HUES6 (cell line): ENCODE data around the gene ALKBH3.

Experiments used
- H3K27ac ChIP-seq: 2 replicates; pipeline ENCODE4 v1.7.0; 2013; ENCODE audit warnings: low read depth, mild to moderate bottlenecking, low read length, inconsistent platforms
- H3K27me3 ChIP-seq: 2 replicates; pipeline ENCODE4 v1.6.1; 2013; ENCODE audit warnings: low read length; ENCODE audit not compliant: control insufficient read depth, insufficient read depth
- H3K36me3 ChIP-seq: 2 replicates; pipeline ENCODE4 v1.6.1; 2013; ENCODE audit warnings: low read length; ENCODE audit not compliant: control insufficient read depth, insufficient read depth
- H3K4me1 ChIP-seq: 2 replicates; pipeline ENCODE4 v1.6.1; 2013; ENCODE audit warnings: low read length; ENCODE audit not compliant: control insufficient read depth, insufficient read depth
- H3K4me3 ChIP-seq: 2 replicates; pipeline ENCODE4 v1.5.1; 2013; ENCODE audit warnings: low read depth, low read length
- H3K9ac ChIP-seq: one replicate; pipeline ENCODE4 v1.6.1; 2013; ENCODE audit warnings: mild to moderate bottlenecking, low read length
- H3K9me3 ChIP-seq: 2 replicates; pipeline ENCODE4 v1.6.1; 2013; ENCODE audit warnings: low read depth, low read length; ENCODE audit not compliant: control insufficient read depth, insufficient read depth

ALKBH3 gene

DNA sequence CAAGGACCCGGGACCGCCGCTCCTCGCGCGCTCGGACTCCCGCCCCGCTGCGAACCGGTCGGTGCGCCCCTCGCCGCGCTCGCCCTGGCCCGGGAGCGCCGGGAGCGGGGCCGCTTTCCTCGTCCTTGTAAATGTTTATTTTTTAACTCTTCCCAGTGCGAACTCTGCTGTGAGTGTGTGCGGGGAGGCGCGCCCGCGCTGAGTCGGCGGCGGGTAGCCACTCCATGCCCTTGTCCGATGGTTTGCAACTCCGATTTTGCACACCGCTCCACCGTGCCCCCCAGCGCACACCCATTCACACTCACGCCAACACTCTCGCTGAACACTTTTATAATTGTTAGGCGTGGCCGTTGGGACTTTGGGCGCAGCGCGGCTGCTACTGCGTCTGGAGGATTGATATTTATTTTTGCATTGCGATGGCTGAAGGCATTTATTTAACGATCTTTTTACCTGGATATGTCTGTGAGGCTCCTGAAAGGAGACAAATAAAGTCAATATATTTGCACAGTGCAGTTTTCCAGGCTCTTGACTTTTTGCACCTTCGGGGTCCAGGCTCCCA lies 62.8 kb downstream of the ALKBH3 start:
- no peak overlapping the region for H3K27ac ChIP-seq
- H3K4me3 ChIP-seq: peak overlapping the region; percentile 69
- H3K27me3 ChIP-seq: peaks cover 54% of the 10 kb centered on the region
- peaks cover 12% of the 10 kb centered on the region for H3K4me1 ChIP-seq
- peak overlapping the region; percentile 54 for H3K9ac ChIP-seq
- H3K9me3 ChIP-seq: no peaks in the 10 kb centered on the region
- H3K36me3 ChIP-seq: no peaks in the 10 kb centered on the region

DNA sequence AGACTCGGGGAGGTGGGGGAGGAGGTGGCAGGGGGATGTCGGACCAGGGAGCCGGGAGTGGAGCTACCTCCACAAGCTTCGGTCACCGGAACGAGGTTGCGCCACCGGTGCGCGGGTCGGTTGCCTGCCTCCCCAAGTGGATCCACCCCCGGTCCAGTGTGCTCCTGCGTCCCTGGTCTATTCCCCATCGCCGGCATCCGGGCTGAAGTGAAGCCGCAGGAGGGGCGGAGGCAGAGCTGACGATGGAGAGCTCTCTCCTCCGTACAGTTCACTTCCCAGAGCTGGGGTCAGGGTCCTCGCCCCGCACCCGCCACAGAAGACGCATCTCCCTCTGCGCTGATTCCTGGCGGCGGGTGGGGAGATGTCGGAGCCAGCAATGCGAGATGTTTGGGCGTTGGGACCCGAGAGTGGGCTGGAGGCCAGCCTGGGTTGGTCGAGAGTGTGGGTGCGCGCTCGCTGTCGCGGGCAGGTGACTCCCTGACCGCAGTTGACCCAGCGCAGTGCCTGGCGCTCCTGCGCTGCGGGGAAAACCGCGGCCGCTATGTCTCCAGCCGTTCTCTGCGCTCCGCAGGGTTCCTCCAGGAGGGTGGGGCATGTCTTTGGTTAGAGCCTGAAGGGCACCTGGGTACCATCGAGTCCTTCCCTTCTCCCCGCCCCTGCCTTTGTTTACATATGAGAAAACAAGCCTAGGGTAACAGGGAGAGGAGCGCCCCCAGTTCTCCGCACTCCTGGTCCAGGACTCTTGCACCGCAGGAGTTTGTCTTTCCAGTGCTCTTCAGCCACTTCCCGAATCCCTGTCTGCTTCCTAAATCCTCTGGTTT lies 63.5 kb downstream of the ALKBH3 start:
- H3K4me3 ChIP-seq: peak overlapping the region; percentile 69
- H3K9ac ChIP-seq: no peak overlapping the region
- H3K27ac ChIP-seq: no peak overlapping the region
- no peaks in the 10 kb centered on the region for H3K36me3 ChIP-seq
- H3K27me3 ChIP-seq: peaks cover 54% of the 10 kb centered on the region
- H3K4me1 ChIP-seq: peaks cover 12% of the 10 kb centered on the region
- H3K9me3 ChIP-seq: no peaks in the 10 kb centered on the region

GRCh38 chr11:43944761-43945311 lies 64.2 kb downstream of the ALKBH3 start:
- peaks cover 12% of the 10 kb centered on the region for H3K4me1 ChIP-seq
- H3K9ac ChIP-seq: no peak overlapping the region
- H3K4me3 ChIP-seq: peak overlapping the region; percentile 69
- no peaks in the 10 kb centered on the region for H3K36me3 ChIP-seq
- peaks cover 54% of the 10 kb centered on the region for H3K27me3 ChIP-seq
- no peaks in the 10 kb centered on the region for H3K9me3 ChIP-seq
- H3K27ac ChIP-seq: no peak overlapping the region

DNA sequence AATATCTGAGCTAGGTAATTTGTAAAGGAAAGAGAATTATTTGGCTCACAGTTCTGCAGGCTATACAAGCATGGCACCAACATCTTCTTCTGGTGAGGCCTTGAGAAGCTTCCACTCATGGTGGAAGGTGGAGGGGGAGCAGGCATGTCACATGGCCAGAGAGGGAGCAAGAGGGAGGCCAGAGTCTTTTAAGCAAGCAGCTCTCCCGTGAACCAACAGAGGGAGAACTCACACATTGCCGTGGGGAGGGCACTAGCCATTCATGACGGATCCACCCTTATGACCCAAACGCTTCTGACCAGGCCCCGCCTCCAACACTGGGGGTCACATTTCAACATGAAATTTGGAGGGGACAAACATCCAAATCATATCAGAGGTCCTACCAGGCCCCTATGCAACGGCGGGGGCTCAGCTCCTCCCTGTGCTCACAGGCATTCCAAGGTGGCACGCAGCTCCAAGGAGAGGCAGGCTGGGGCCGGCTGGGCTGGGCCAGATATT lies 66.4 kb downstream of the ALKBH3 start:
- Histone ChIP-seq H3K9me3 (peaks cover 9% of the 10 kb centered on the region; the same call in 1 of the 2 replicates), H3K9ac (no peak overlapping the region), H3K36me3 (no peaks in the 10 kb centered on the region), H3K4me1 (peaks cover 9% of the 10 kb centered on the region), H3K4me3 (no peak overlapping the region), H3K27me3 (peaks cover 35% of the 10 kb centered on the region), H3K27ac (no peak overlapping the region)

DNA sequence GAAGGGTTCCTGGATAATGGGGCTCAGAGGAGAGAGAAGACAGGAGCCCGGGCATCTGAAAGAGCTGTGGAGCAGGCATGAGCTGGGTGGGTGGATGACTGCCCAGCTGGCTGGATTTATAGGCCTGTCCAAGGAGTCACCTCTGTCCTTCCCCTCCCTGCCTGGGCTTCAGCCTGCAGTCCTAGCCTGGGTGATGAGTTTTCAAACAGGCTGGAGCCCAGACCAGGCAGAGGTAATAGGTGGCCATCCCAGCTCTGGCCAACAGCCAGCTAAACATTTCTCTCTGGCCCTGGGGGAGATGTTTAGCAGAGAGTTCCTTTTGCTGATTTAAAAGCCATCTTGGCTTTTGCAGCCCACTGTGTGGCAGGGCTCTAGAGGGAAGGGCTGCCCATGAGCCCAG lies 67.2 kb downstream of the ALKBH3 start:
- Histone ChIP-seq H3K9ac (no peak overlapping the region), H3K36me3 (no peaks in the 10 kb centered on the region), H3K4me3 (no peak overlapping the region), H3K9me3 (peaks cover 11% of the 10 kb centered on the region; the same call in 1 of the 2 replicates), H3K27me3 (peaks cover 31% of the 10 kb centered on the region), H3K4me1 (peaks cover 9% of the 10 kb centered on the region), H3K27ac (no peak overlapping the region)

DNA sequence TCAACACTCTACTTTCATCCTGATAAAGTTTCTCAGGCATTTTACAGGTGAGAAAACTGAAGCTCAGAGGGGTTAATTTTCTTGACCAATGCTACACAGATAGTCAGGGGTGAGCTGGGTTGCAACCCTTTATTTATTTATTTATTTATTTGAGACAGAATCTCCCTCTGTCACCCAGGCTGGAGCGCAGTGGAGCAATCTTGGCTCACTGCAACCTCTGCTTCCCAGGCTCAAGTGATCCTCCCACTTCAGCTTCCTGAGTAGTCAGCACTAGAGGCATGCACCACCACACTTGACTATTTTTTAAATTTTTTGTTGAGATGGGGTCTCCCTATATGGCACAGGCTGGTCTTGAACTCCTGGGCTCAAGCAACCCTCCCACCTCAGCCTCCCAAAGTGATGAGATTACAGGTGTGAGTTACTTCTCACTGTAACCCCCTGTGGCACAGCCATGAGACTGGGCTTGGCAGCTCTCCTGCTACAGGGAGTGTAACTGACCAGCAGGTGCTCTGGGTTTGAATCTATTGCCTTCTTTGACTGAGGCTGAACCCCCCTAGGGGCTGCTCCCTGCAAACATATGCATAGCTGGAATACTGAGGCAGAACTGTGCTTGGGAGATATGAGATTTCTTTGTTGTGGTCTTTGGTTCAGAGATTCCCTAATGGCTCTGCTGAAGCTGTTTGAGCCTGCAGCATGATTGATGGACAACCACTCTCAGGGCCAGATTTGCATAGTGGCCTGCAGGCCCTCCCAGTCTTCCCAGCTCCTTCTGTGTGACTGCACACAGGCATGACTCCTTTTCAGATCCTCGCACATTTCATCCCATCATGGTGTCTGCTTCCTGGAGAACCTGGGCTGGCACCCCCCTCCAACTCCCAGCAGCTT lies 68.0 kb downstream of the ALKBH3 start:
- Histone ChIP-seq H3K9ac (no peak overlapping the region), H3K36me3 (no peaks in the 10 kb centered on the region), H3K4me3 (no peak overlapping the region), H3K4me1 (peaks cover 9% of the 10 kb centered on the region), H3K27me3 (peaks cover 24% of the 10 kb centered on the region), H3K27ac (no peak overlapping the region), H3K9me3 (peaks cover 13% of the 10 kb centered on the region)

- H3K27me3 ChIP-seq: peaks cover 6% of the 10 kb centered on the region
- H3K9ac ChIP-seq: no peak overlapping the region
These were observed 69.8 kb downstream of the ALKBH3 start for GRCh38 chr11:43950311-43950855.

DNA sequence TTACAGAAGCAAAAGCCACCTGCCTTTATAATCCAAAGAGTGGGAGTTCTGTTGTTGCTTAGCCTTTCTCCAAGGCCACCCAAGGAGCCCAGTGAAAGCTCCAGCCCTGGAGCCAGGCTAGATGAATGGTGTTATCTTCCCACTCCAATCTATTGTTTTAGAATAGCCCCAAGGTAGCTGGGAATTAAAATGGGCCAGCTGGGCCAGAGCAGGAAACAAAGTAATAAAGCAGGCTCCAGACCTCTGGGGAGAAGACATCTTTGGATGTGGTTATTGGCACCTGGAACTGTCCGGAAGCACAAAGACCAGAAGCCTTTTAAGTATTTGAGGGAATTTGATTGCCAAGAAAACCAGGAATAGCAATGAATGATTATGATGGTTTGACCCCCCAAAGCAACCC lies 70.6 kb downstream of the ALKBH3 start:
- Histone ChIP-seq H3K9me3 (peaks cover 13% of the 10 kb centered on the region), H3K36me3 (no peaks in the 10 kb centered on the region), H3K4me1 (peaks cover 15% of the 10 kb centered on the region), H3K27me3 (no peaks in the 10 kb centered on the region), H3K27ac (no peak overlapping the region), H3K9ac (no peak overlapping the region), H3K4me3 (no peak overlapping the region)

More at GRCh38 chr11:43950311-43950855, 69.8 kb downstream of the ALKBH3 start:
- H3K36me3 ChIP-seq: no peaks in the 10 kb centered on the region
- H3K4me1 ChIP-seq: peaks cover 15% of the 10 kb centered on the region
- H3K27ac ChIP-seq: no peak overlapping the region
- H3K9me3 ChIP-seq: peaks cover 13% of the 10 kb centered on the region
- H3K4me3 ChIP-seq: no peak overlapping the region

DNA sequence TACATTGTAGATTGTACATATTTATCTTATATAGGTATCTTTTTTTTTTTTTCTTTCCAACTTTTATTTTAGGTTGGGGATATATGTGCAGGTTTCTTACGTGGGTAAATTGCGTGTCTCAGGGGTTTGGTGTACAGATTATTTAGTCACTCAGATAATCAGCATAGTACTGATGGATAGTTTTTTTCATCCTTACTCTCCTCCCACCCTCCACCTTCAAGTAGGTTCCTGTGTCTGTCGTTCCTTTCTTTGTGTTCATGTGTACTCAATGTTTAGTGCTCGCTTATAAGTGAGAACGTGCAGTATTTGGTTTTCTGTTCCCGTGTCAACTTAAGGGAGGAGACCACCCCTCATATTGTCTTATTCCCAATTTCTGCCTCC lies 71.4 kb downstream of the ALKBH3 start:
- Histone ChIP-seq H3K36me3 (no peaks in the 10 kb centered on the region), H3K4me3 (no peak overlapping the region), H3K27ac (no peak overlapping the region), H3K27me3 (no peaks in the 10 kb centered on the region), H3K9ac (no peak overlapping the region), H3K4me1 (peaks cover 16% of the 10 kb centered on the region), H3K9me3 (peaks cover 13% of the 10 kb centered on the region)

GRCh38 chr11:43952401-43953342 lies 72.0 kb downstream of the ALKBH3 start:
- no peak overlapping the region for H3K27ac ChIP-seq
- no peak overlapping the region for H3K4me3 ChIP-seq
- H3K27me3 ChIP-seq: no peaks in the 10 kb centered on the region
- H3K4me1 ChIP-seq: peaks cover 16% of the 10 kb centered on the region
- H3K9me3 ChIP-seq: peaks cover 13% of the 10 kb centered on the region
- no peak overlapping the region for H3K9ac ChIP-seq
- no peaks in the 10 kb centered on the region for H3K36me3 ChIP-seq
